Prostate gland (tissue), 2 donors: ENCODE measurements around the gene TACC2. TPM values are rescaled to one million over a fixed set of nuclear protein-coding genes. Genes with fewer than 3 reads are reported as not detected.

Experiments used
- DNase-seq: peaks from one replicate; pipeline ENCODE4 v3.0.0-alpha.2; 2019; ENCODE audit warnings: low spot score
- H3K27ac ChIP-seq, 2 donors: fragments of 200-600 bp; sonication (generic); 2 replicates each; pipeline ENCODE4 v1.5.1; 2017 to 2019
- H3K27me3 ChIP-seq: fragments of 200-600 bp; sonication (generic); replicated peaks from 2 replicates; pipeline ENCODE4 v1.5.1; 2019; ENCODE audit not compliant: insufficient read depth
- H3K36me3 ChIP-seq, 2 donors: fragments of 200-600 bp; sonication (generic); 1 replicate in 1 of 2; 2 replicates in 1 of 2; pipeline versions ENCODE4 v1.5.1 to v1.8.1; 2017 to 2019
- H3K4me1 ChIP-seq: fragments of 200-600 bp; sonication (generic); replicated peaks from 2 replicates; pipeline ENCODE4 v1.5.1; 2019
- H3K4me3 ChIP-seq, 2 donors: fragments of 200-600 bp; sonication (generic); 2 replicates each; pipeline ENCODE4 v1.5.1; 2017 to 2019
- H3K9me3 ChIP-seq: fragments of 200-600 bp; sonication (generic); 2 replicates; pipeline ENCODE4 v1.5.1; 2017
- CTCF ChIP-seq, 4 experiments: fragments of 200-600 bp in 2 of 4; fragments of 450-650 bp in 2 of 4; sonication (generic) in 2 of 4; IDR thresholded peaks; 1 replicate in 3 of 4; 2 replicates in 1 of 4; pipeline ENCODE4 v1.5.1; 2016 to 2019; ENCODE audit warnings: antibody characterized with exemption in 4 of 4, mild to moderate bottlenecking in 2 of 4, moderate library complexity in 2 of 4
- POLR2A ChIP-seq: fragments of 450-650 bp; IDR thresholded peaks from one replicate; pipeline ENCODE4 v1.6.1; 2016; ENCODE audit warnings: antibody characterized with exemption, mild to moderate bottlenecking
- POLR2AphosphoS5 ChIP-seq: sonication (generic); formaldehyde crosslinking; IDR thresholded peaks from one replicate; pipeline ENCODE4 v1.6.1; 2017; ENCODE audit warnings: antibody characterized with exemption
- WGBS: methylation state at CpG from one replicate; pipeline ENCODE4 v1.1.5; 2018; 5-methylcytosine and 5-hydroxymethylcytosine counted together
- intact Hi-C: fragments of 100-400 bp; cut with DNase I; formaldehyde crosslinking; loops from one replicate; pipeline ENCODE4 v1.14.2; 2022
- total RNA-seq, 2 donors: library from RNA; depleted of rRNA; stranded (reverse); fragments of >200 nt; gene quantifications; one replicate each; pipeline ENCODE4 v1.1.0, GENCODE V29; 2016

Gene TACC2
- total RNA-seq, 2 donors from 2014 or later = 101 to 140 TPM

DNA sequence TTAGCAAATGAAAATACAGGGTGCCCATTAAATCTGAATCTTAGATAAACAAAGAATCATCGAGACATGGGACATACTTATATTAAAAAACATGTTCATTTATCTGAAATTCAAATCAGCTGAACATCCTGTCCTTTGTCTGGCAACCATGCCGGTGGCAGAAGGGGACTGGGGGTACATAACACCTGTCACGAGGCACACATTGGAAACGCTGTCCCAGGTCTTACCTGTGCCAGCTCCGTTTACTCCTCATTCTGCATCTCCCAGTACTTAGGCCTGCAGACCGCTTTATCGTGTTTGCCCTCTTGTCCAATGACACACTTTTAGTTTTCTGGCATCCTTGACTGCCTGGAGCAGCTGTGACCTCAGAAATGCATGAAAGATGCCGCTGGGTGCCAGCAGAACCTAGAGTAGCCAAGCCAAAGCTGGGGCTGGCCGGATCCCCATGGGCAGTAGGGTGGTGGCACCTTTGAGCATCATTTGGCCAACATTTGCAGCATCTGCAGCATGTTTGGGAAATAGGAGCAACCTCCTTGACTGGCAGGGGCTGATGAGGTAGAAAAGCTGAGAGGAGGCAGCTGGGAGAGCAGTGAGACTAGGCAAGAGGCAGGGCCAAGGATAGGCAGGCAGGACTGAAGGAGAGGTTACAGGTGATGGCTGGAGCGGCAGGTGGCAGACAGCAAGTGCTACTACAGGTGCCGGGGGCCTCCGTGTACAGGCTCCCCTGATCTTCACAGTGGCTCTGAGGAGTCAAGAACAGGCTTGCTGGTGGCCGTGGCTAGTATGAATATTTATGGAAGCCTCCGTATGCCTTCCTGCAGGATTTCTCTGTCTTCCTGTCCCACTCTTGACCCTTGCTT is 219.8 kb downstream of the TACC2 start:
- intact Hi-C loops = no loop called here
- no peak overlapping the region for H3K27ac ChIP-seq
- H3K4me1 ChIP-seq = no peaks in the 10 kb centered on the region
- DNase-seq = no peak
- H3K9me3 ChIP-seq = no peaks in the 10 kb centered on the region
- H3K4me3 ChIP-seq = no peak overlapping the region
- H3K36me3 ChIP-seq = peaks cover 0 to 6% of the 10 kb centered on the region in 2 donors
- TF ChIP-seq POLR2AphosphoS5 (no peak), POLR2A (no peak)
- no peaks in the 10 kb centered on the region for H3K27me3 ChIP-seq
- 62% methylated on average over 14 of the region's 14 CpGs for WGBS

GRCh38 chr10:122210481-122211265 is 221.7 kb downstream of the TACC2 start:
- H3K4me1 ChIP-seq = no peaks in the 10 kb centered on the region
- intact Hi-C loops = no loop called here
- no peaks in the 10 kb centered on the region for H3K27me3 ChIP-seq
- H3K9me3 ChIP-seq = no peaks in the 10 kb centered on the region
- WGBS = 96% methylated on average over 28 of the region's 30 CpGs
- DNase-seq = no peak
- TF ChIP-seq POLR2AphosphoS5 (no peak), CTCF (IDR thresholded peaks at IDR 0.05) (no peak), POLR2A (no peak)
- no peak overlapping the region for H3K4me3 ChIP-seq
- H3K36me3 ChIP-seq = peaks cover 0 to 6% of the 10 kb centered on the region in 2 donors
- H3K27ac ChIP-seq = no peak overlapping the region

DNA sequence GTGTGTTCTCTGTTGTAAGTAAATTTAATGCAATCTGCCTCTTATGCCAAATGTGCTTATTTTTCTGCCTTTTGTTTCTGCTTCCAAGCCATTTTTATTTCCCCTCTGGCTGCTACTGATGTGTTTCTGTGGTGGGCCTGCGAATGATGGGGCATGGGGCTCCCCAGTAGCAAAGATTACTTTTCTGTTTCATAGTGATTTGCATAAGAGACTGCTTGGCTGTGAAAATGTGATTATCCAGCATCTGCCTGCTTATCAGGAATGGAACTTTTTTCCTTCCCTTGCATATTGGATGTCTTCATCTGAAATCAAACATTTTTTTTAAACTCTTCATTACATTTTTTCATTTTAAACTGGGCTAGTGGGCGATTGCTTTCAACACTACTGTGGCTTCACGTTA is 224.4 kb downstream of the TACC2 start:
- intact Hi-C loops = no loop called here
- 79% methylated on average over 3 of the region's 3 CpGs for WGBS
- no peak for TF ChIP-seq CTCF (IDR thresholded peaks at IDR 0.05)
- TF ChIP-seq POLR2A = no peak
- no peak for TF ChIP-seq POLR2AphosphoS5
- Histone ChIP-seq H3K36me3 (peaks cover 0 to 6% of the 10 kb centered on the region in 2 donors), H3K4me3 (no peak overlapping the region), H3K27me3 (no peaks in the 10 kb centered on the region), H3K4me1 (no peaks in the 10 kb centered on the region), H3K27ac (no peak overlapping the region), H3K9me3 (no peaks in the 10 kb centered on the region)
- no peak for DNase-seq

GRCh38 chr10:122213766-122214165 is 224.8 kb downstream of the TACC2 start:
- 89% methylated on average over 7 of the region's 7 CpGs for WGBS
- H3K36me3 ChIP-seq = peaks cover 0 to 6% of the 10 kb centered on the region in 2 donors

More at GRCh38 chr10:122213766-122214165, 224.8 kb downstream of the TACC2 start:
- DNase-seq = no peak
- Histone ChIP-seq H3K9me3 (no peaks in the 10 kb centered on the region), H3K27me3 (no peaks in the 10 kb centered on the region), H3K4me3 (no peak overlapping the region), H3K27ac (no peak overlapping the region), H3K4me1 (no peaks in the 10 kb centered on the region)
- intact Hi-C loops = no loop called here
- no peak for TF ChIP-seq POLR2AphosphoS5
- TF ChIP-seq CTCF (IDR thresholded peaks at IDR 0.05) = no peak
- no peak for TF ChIP-seq POLR2A
